Measurements from ENCODE around the gene MX1. TPM values are rescaled to one million over a fixed set of nuclear protein-coding genes. Genes with fewer than 3 reads are reported as not detected.

MX1 gene
- total and polyA plus RNA-seq, 4 donors, result 15.1 to 21.3 (median 18.0) TPM

DNA sequence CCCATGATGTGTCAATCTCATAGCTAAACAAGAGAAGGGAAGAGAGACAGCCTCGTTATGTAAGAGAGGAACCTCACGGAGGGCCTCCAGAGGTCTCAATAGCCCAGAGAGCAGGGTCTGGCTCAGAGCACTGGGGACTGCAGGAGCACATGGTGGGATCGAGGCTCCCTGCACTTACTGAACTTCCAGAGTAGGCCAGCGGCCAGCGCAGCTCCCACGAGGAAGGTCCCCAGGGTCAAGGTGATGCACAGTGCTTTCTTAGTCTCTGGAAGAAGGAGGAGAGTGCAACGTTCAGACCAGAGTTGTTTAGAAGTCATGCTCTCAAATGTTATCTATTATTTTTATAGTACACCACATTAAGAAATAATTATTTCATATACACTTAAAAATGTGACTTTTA lies 63.3 kb downstream of the MX1 start:
- no peak for DNase-seq (ENCODE audit: low spot score)
- WGBS, result 88% methylated on average over 7 of the region's 7 CpGs
- Histone ChIP-seq H3K4me3 (ENCODE audit: low read depth in 1 of 3, low read length in 3 of 3) (no peak overlapping the region), H3K4me1 (ENCODE audit: control insufficient read depth in 4 of 4, insufficient read depth in 4 of 4, low read length in 3 of 4) (peaks cover 0 to 2% (median 0%) of the 10 kb centered on the region in 4 donors), H3K27me3 (ENCODE audit: control insufficient read depth in 4 of 4, insufficient read depth in 4 of 4, low read length in 3 of 4) (no peaks in the 10 kb centered on the region), H3K36me3 (ENCODE audit: control insufficient read depth in 4 of 4, insufficient read depth in 3 of 4, low read depth in 1 of 4, low read length in 3 of 4) (peaks cover 7 to 36% (median 18%) of the 10 kb centered on the region in 4 donors), H3K27ac (ENCODE audit: low read depth in 1 of 2, low read length in 2 of 2) (no peak overlapping the region), H3K9me3 (ENCODE audit: control insufficient read depth in 4 of 4, low read length in 3 of 4) (no peaks in the 10 kb centered on the region), H3K9ac (ENCODE audit: low read depth in 1 of 2, low read length in 2 of 2) (no peak overlapping the region)
- no peak for TF ChIP-seq FOXA2 (IDR thresholded peaks at IDR 0.05)
- no peak for TF ChIP-seq GABPA (IDR thresholded peaks at IDR 0.05 in 1 of 2, conservative IDR thresholded peaks at IDR 0.05 in 1 of 2)
- no peak for TF ChIP-seq FOXA1 (IDR thresholded peaks at IDR 0.05)
- TF ChIP-seq, protein P1, sequence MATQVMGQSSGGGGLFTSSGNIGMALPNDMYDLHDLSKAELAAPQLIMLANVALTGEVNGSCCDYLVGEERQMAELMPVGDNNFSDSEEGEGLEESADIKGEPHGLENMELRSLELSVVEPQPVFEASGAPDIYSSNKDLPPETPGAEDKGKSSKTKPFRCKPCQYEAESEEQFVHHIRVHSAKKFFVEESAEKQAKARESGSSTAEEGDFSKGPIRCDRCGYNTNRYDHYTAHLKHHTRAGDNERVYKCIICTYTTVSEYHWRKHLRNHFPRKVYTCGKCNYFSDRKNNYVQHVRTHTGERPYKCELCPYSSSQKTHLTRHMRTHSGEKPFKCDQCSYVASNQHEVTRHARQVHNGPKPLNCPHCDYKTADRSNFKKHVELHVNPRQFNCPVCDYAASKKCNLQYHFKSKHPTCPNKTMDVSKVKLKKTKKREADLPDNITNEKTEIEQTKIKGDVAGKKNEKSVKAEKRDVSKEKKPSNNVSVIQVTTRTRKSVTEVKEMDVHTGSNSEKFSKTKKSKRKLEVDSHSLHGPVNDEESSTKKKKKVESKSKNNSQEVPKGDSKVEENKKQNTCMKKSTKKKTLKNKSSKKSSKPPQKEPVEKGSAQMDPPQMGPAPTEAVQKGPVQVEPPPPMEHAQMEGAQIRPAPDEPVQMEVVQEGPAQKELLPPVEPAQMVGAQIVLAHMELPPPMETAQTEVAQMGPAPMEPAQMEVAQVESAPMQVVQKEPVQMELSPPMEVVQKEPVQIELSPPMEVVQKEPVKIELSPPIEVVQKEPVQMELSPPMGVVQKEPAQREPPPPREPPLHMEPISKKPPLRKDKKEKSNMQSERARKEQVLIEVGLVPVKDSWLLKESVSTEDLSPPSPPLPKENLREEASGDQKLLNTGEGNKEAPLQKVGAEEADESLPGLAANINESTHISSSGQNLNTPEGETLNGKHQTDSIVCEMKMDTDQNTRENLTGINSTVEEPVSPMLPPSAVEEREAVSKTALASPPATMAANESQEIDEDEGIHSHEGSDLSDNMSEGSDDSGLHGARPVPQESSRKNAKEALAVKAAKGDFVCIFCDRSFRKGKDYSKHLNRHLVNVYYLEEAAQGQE (IDR thresholded peaks at IDR 0.05), result no peak
- TF ChIP-seq RAD21 (IDR thresholded peaks at IDR 0.05), result no peak
- no peak for TF ChIP-seq SP1 (IDR thresholded peaks at IDR 0.05)

DNA sequence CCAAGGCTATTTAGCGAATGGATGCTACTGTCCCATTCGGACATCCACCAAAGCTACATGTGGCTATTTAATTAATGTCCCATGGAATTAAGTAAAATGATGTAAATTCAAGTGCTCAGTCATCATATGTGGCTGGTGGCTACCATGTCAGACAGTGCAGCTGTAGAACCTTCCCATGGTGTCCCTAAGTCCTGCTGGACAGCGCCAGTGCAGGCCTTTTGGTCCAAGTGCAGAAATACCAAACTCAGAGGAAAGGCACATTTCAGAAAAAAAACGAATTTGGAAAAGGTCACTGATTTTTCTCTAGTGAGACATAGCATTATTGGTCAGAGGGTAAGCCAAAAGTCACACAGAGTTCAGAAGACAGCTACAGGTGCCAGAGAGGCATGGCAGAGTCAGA lies 64.3 kb downstream of the MX1 start:
- no peak overlapping the region for H3K9ac ChIP-seq (ENCODE audit: low read depth in 1 of 2, low read length in 2 of 2)
- H3K9me3 ChIP-seq (ENCODE audit: control insufficient read depth in 4 of 4, low read length in 3 of 4), result no peaks in the 10 kb centered on the region
- WGBS, result 87% methylated on average over 4 of the region's 4 CpGs
- H3K27ac ChIP-seq (ENCODE audit: low read depth in 1 of 2, low read length in 2 of 2), result no peak overlapping the region
- TF ChIP-seq SP1 (IDR thresholded peaks at IDR 0.05), result no peak
- no peak for TF ChIP-seq HNF4G (IDR thresholded peaks at IDR 0.05)
- TF ChIP-seq, protein P2, sequence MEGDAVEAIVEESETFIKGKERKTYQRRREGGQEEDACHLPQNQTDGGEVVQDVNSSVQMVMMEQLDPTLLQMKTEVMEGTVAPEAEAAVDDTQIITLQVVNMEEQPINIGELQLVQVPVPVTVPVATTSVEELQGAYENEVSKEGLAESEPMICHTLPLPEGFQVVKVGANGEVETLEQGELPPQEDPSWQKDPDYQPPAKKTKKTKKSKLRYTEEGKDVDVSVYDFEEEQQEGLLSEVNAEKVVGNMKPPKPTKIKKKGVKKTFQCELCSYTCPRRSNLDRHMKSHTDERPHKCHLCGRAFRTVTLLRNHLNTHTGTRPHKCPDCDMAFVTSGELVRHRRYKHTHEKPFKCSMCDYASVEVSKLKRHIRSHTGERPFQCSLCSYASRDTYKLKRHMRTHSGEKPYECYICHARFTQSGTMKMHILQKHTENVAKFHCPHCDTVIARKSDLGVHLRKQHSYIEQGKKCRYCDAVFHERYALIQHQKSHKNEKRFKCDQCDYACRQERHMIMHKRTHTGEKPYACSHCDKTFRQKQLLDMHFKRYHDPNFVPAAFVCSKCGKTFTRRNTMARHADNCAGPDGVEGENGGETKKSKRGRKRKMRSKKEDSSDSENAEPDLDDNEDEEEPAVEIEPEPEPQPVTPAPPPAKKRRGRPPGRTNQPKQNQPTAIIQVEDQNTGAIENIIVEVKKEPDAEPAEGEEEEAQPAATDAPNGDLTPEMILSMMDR (IDR thresholded peaks at IDR 0.05; ENCODE audit: low read depth, low read length, missing input control), result no peak
- TF ChIP-seq, protein P3, sequence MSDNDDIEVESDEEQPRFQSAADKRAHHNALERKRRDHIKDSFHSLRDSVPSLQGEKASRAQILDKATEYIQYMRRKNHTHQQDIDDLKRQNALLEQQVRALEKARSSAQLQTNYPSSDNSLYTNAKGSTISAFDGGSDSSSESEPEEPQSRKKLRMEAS (IDR thresholded peaks at IDR 0.05), result no peak
- TF ChIP-seq, protein P4, sequence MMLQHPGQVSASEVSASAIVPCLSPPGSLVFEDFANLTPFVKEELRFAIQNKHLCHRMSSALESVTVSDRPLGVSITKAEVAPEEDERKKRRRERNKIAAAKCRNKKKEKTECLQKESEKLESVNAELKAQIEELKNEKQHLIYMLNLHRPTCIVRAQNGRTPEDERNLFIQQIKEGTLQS (IDR thresholded peaks at IDR 0.05), result no peak
- no peak for TF ChIP-seq RAD21 (IDR thresholded peaks at IDR 0.05)
- no peak for TF ChIP-seq FOXA1 (IDR thresholded peaks at IDR 0.05)
- H3K36me3 ChIP-seq (ENCODE audit: control insufficient read depth in 4 of 4, insufficient read depth in 3 of 4, low read depth in 1 of 4, low read length in 3 of 4), result peaks cover 7 to 34% (median 17%) of the 10 kb centered on the region in 4 donors
- no peak for DNase-seq (ENCODE audit: low spot score)
- no peaks in the 10 kb centered on the region for H3K27me3 ChIP-seq (ENCODE audit: control insufficient read depth in 4 of 4, insufficient read depth in 4 of 4, low read length in 3 of 4)
- no peak overlapping the region for H3K4me3 ChIP-seq (ENCODE audit: low read depth in 1 of 3, low read length in 3 of 3)
- H3K4me1 ChIP-seq (ENCODE audit: control insufficient read depth in 4 of 4, insufficient read depth in 4 of 4, low read length in 3 of 4), result peaks cover 0 to 2% (median 0%) of the 10 kb centered on the region in 4 donors

DNA sequence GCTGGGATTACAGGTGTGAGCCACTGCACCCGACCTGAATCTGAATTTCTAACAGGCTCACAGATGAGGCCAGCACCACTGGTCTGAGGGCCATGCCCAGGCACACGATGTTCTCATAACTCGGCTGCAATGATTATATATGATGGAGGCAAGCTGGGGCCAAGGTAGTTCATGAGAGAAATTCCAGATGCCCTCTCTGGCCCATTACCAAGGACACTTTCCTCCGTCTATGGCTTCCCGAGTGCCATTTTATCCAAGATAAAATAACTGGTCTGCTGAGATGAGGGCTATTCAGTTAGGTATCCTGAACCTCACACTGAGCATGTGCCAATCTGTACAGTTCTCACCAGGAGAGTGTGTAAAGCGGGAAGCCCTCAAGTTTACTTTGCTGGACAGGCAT lies 65.4 kb downstream of the MX1 start:
- Histone ChIP-seq H3K27me3 (ENCODE audit: control insufficient read depth in 4 of 4, insufficient read depth in 4 of 4, low read length in 3 of 4) (no peaks in the 10 kb centered on the region), H3K4me3 (ENCODE audit: low read depth in 1 of 3, low read length in 3 of 3) (no peak overlapping the region), H3K9ac (ENCODE audit: low read depth in 1 of 2, low read length in 2 of 2) (no peak overlapping the region), H3K36me3 (ENCODE audit: control insufficient read depth in 4 of 4, insufficient read depth in 3 of 4, low read depth in 1 of 4, low read length in 3 of 4) (peaks cover 7 to 34% (median 17%) of the 10 kb centered on the region in 4 donors), H3K4me1 (ENCODE audit: control insufficient read depth in 4 of 4, insufficient read depth in 4 of 4, low read length in 3 of 4) (peaks cover 0 to 2% (median 0%) of the 10 kb centered on the region in 4 donors), H3K9me3 (ENCODE audit: control insufficient read depth in 4 of 4, low read length in 3 of 4) (no peaks in the 10 kb centered on the region), H3K27ac (ENCODE audit: low read depth in 1 of 2, low read length in 2 of 2) (no peak overlapping the region)
- 85% methylated on average over 6 of the region's 6 CpGs for WGBS
- no peak for DNase-seq (ENCODE audit: low spot score)
- TF ChIP-seq GABPA (IDR thresholded peaks at IDR 0.05 in 1 of 2, conservative IDR thresholded peaks at IDR 0.05 in 1 of 2), result no peak
- TF ChIP-seq, protein P5, sequence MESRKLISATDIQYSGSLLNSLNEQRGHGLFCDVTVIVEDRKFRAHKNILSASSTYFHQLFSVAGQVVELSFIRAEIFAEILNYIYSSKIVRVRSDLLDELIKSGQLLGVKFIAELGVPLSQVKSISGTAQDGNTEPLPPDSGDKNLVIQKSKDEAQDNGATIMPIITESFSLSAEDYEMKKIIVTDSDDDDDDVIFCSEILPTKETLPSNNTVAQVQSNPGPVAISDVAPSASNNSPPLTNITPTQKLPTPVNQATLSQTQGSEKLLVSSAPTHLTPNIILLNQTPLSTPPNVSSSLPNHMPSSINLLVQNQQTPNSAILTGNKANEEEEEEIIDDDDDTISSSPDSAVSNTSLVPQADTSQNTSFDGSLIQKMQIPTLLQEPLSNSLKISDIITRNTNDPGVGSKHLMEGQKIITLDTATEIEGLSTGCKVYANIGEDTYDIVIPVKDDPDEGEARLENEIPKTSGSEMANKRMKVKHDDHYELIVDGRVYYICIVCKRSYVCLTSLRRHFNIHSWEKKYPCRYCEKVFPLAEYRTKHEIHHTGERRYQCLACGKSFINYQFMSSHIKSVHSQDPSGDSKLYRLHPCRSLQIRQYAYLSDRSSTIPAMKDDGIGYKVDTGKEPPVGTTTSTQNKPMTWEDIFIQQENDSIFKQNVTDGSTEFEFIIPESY (IDR thresholded peaks at IDR 0.05), result no peak
- no peak for TF ChIP-seq YY1 (IDR thresholded peaks at IDR 0.05)
- no peak for TF ChIP-seq FOXA1 (IDR thresholded peaks at IDR 0.05)
- TF ChIP-seq, protein P4 (IDR thresholded peaks at IDR 0.05), result no peak
- TF ChIP-seq, protein P3 (IDR thresholded peaks at IDR 0.05), result no peak
- TF ChIP-seq RXRA (IDR thresholded peaks at IDR 0.05), result no peak
- TF ChIP-seq, protein P2 (IDR thresholded peaks at IDR 0.05; ENCODE audit: low read depth, low read length, missing input control), result no peak
- no peak for TF ChIP-seq TAF1 (conservative IDR thresholded peaks at IDR 0.05)
- TF ChIP-seq HNF4A (conservative IDR thresholded peaks at IDR 0.05), result no peak
- no peak for TF ChIP-seq RAD21 (IDR thresholded peaks at IDR 0.05)
- TF ChIP-seq EGR1 (IDR thresholded peaks at IDR 0.05; ENCODE audit: low read depth in 2 of 2), result no peak
